ENCODE measurements around the gene ELOA.
A peak's percentile ranks its signal among the peaks of the same experiment; 100 is the strongest.

Gene ELOA

DNA sequence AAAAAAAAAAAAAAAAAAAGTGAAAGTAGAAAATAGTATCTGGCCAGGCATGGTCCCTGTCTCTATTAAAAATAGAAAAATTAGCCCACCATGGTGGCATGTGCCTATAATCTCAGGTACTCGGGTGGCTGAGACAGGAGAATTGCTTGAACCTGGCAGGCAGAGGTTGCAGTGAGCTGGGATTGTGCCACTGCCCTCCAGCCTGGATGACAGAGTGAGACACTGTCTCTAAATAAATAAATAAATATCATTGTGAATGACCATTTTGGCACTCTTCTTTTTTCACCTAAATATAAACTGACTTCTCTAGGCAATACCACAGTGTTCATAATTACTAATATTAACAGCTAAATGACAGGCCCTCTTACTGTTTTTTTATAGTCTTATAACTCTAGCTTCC, 14.5 kb downstream of the ELOA start:
- peaks cover 80% of the 10 kb centered on the region for H3K36me3 ChIP-seq (ENCODE audit: control insufficient read depth, insufficient read depth, low read length)
- no peak overlapping the region for H3K27ac ChIP-seq (ENCODE audit: insufficient read depth, low read length, poor library complexity, severe bottlenecking)
- no peak for DNase-seq
- H3K27me3 ChIP-seq (replicated peaks; ENCODE audit: control insufficient read depth, insufficient read depth, low read length, poor library complexity, severe bottlenecking): no peaks in the 10 kb centered on the region
- no peak overlapping the region for H3K4me3 ChIP-seq (ENCODE audit: insufficient read depth, low read depth, low read length, poor library complexity, severe bottlenecking)
- H3K4me1 ChIP-seq (ENCODE audit: control insufficient read depth, insufficient read depth, low read length, poor library complexity, severe bottlenecking): no peaks in the 10 kb centered on the region
- no peaks in the 10 kb centered on the region for H3K9me3 ChIP-seq (ENCODE audit: control insufficient read depth, low read length)

DNA sequence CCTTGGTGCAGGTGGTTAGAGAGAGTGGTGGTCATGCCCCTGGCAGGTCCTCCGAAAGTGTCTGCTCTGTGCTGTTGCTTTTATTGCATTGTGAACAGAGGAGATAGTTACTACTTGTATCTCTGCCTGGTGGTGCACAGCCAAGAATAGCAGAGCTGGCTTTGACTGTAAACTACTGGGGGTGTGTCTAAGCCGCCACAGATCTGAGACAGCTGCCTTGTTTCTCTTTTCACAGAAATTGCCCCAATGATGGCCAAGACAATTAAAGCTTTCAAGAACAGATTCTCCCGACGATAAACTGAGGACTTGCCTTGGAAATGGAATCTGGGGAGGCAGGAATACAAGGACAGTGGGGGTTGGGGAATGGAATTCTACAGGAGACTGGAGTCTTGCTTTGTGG, 16.0 kb downstream of the ELOA start:
- DNase-seq: no peak
- Histone ChIP-seq H3K27me3 (replicated peaks; ENCODE audit: control insufficient read depth, insufficient read depth, low read length, poor library complexity, severe bottlenecking) (no peaks in the 10 kb centered on the region), H3K9me3 (ENCODE audit: control insufficient read depth, low read length) (no peaks in the 10 kb centered on the region), H3K4me1 (ENCODE audit: control insufficient read depth, insufficient read depth, low read length, poor library complexity, severe bottlenecking) (no peaks in the 10 kb centered on the region), H3K4me3 (ENCODE audit: insufficient read depth, low read depth, low read length, poor library complexity, severe bottlenecking) (no peak overlapping the region), H3K27ac (ENCODE audit: insufficient read depth, low read length, poor library complexity, severe bottlenecking) (no peak overlapping the region), H3K36me3 (ENCODE audit: control insufficient read depth, insufficient read depth, low read length) (peaks cover 66% of the 10 kb centered on the region)

DNA sequence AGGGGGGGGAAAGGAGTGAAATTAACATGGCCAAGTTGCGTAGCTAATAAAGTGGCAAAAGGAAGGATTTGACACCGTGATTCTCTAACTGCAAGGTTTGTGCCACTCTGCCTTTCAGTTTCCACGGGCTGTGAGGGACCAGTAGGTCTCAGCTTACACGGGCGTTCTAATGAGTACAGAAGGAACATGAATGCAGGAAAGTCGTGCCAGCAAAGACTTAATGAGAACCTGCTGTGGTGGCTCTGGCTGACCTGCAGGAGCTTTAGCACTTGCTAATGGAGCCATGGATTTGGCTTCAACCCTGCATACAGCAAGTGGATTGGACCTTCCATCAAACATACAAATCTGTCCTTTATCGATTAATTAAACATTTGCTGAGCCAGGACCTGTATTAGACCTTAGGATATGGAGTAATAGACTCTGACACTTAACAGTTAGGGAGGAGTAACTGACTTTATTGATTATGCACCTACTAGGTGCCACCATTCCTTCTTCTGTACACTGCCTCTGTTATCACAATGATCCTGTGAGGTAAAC, 19.8 kb downstream of the ELOA start:
- Histone ChIP-seq H3K27ac (ENCODE audit: insufficient read depth, low read length, poor library complexity, severe bottlenecking) (no peak overlapping the region), H3K27me3 (replicated peaks; ENCODE audit: control insufficient read depth, insufficient read depth, low read length, poor library complexity, severe bottlenecking) (no peaks in the 10 kb centered on the region), H3K9me3 (ENCODE audit: control insufficient read depth, low read length) (no peaks in the 10 kb centered on the region), H3K4me3 (ENCODE audit: insufficient read depth, low read depth, low read length, poor library complexity, severe bottlenecking) (no peak overlapping the region), H3K36me3 (ENCODE audit: control insufficient read depth, insufficient read depth, low read length) (peaks cover 28% of the 10 kb centered on the region), H3K4me1 (ENCODE audit: control insufficient read depth, insufficient read depth, low read length, poor library complexity, severe bottlenecking) (no peaks in the 10 kb centered on the region)
- no peak for DNase-seq

DNA sequence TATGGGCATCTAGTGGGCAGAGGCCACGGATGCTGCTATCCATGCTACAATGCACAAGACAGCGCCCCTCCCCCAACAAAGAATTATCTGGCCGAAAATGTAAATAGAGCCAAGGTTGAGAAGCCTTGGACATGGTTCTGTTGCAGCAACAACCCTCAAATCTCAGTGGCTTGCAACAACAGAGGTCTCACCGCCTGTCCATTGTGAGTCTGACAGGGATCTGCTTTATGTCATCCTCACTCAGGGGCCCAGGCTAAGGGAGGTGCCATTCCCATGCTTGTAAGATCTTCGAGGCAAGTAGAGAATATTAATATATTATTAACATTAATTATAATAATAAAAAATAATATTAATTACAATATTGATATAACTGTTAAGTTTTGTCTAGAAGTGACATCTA, 25.5 kb downstream of the ELOA start:
- Histone ChIP-seq H3K27ac (ENCODE audit: insufficient read depth, low read length, poor library complexity, severe bottlenecking) (no peak overlapping the region), H3K36me3 (ENCODE audit: control insufficient read depth, insufficient read depth, low read length) (no peaks in the 10 kb centered on the region), H3K4me1 (ENCODE audit: control insufficient read depth, insufficient read depth, low read length, poor library complexity, severe bottlenecking) (peaks cover 3% of the 10 kb centered on the region), H3K4me3 (ENCODE audit: insufficient read depth, low read depth, low read length, poor library complexity, severe bottlenecking) (no peak overlapping the region), H3K9me3 (ENCODE audit: control insufficient read depth, low read length) (no peaks in the 10 kb centered on the region), H3K27me3 (replicated peaks; ENCODE audit: control insufficient read depth, insufficient read depth, low read length, poor library complexity, severe bottlenecking) (no peaks in the 10 kb centered on the region)
- no peak for DNase-seq

DNA sequence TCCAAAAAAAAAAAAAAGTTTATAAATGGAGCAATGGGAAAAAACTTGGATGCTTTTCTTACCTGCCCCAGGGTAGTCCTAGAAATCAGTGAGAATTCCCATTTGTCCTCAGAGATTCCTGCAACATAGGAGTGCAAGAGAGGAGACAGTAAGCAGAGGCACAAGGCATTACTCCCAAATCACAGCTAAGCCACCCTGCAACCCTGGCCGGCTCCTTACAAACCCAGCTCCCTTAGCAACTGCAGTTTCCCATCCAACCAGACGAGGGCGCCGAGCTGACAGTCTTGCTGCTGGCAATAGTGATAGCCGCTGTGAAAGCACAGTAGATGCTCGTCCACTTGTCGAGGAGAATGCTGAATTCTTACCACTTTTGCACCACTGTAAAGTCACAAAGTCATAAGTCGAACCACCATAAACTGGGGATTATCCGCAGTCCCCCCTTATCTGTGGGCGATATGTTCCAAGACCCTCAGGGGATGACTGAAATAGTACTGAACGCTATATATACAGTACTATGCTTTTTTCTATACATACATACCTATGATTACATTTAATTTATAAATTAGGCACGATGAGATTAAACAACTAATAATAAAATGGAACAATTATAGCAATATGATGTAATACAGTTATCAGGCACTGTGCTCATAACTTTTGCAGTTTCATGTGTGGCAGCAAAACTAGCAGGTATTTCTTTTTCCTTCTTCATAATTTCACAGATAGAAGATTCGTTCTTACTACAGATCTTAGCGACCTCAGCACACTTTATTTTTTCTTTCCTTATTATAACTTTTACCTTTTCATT, 29.0 kb downstream of the ELOA start:
- DNase-seq: peak; percentile 60 to 73 (median 70)
- Histone ChIP-seq H3K4me3 (ENCODE audit: insufficient read depth, low read depth, low read length, poor library complexity, severe bottlenecking) (no peak overlapping the region), H3K4me1 (ENCODE audit: control insufficient read depth, insufficient read depth, low read length, poor library complexity, severe bottlenecking) (peaks cover 3% of the 10 kb centered on the region), H3K9me3 (ENCODE audit: control insufficient read depth, low read length) (no peaks in the 10 kb centered on the region), H3K27ac (ENCODE audit: insufficient read depth, low read length, poor library complexity, severe bottlenecking) (no peak overlapping the region), H3K36me3 (ENCODE audit: control insufficient read depth, insufficient read depth, low read length) (no peaks in the 10 kb centered on the region), H3K27me3 (replicated peaks; ENCODE audit: control insufficient read depth, insufficient read depth, low read length, poor library complexity, severe bottlenecking) (no peaks in the 10 kb centered on the region)

DNA sequence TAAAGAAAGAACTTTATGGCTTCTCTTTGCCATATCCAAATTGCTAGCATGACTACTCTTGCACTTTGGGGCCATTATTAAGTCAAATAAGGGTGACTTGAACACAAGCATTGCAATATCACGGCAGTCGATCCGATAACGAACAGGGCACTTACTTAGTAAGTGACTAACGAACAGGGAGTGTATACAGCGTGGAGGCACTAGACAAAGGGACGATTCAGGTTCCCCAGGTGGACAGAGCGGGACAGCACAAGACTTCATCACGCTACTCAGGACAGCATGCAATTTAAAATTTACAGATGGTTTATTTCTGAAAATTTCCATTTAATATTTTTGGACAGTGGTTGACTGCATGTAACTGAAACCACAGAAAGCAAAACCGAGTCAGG, 29.6 kb downstream of the ELOA start:
- Histone ChIP-seq H3K27ac (ENCODE audit: insufficient read depth, low read length, poor library complexity, severe bottlenecking) (no peak overlapping the region), H3K4me3 (ENCODE audit: insufficient read depth, low read depth, low read length, poor library complexity, severe bottlenecking) (no peak overlapping the region)

DNA sequence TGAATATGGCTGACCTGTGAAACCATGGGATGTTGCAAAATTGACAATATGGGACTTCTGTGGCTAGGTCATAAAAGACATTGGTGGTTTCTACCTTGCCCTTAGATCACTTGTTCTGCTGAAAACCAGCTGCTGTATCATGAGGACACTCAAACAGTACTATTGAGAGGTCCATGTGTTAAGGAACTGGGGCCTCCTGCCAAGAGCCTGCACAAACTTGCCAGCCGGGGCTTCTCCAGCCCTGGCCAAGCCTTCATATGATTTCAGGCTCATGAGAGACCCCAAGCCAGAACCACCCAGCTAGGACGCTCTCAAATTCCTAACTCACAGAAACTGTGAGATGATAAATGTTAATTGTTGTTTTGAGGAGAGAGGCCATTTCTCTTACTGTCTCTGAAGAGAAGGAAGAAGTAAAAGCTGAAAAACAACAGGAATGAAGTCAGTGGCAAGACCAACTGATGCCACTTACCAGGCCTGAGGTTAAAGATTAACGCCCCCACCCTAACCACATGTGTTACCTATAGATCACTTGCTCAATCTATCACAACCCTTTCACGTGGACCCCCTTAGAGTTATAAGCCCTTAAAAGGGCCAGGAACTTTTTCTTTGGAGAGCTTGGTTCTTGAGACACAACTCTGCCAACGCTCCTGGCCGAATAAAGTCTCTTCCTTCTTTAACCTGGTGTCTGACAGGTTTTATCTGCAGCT, 31.1 kb downstream of the ELOA start:
- Histone ChIP-seq H3K4me1 (ENCODE audit: control insufficient read depth, insufficient read depth, low read length, poor library complexity, severe bottlenecking) (peaks cover 15% of the 10 kb centered on the region), H3K27ac (ENCODE audit: insufficient read depth, low read length, poor library complexity, severe bottlenecking) (no peak overlapping the region), H3K9me3 (ENCODE audit: control insufficient read depth, low read length) (no peaks in the 10 kb centered on the region), H3K36me3 (ENCODE audit: control insufficient read depth, insufficient read depth, low read length) (no peaks in the 10 kb centered on the region), H3K27me3 (replicated peaks; ENCODE audit: control insufficient read depth, insufficient read depth, low read length, poor library complexity, severe bottlenecking) (no peaks in the 10 kb centered on the region), H3K4me3 (ENCODE audit: insufficient read depth, low read depth, low read length, poor library complexity, severe bottlenecking) (no peak overlapping the region)
- DNase-seq: no peak

More for the DNA sequence above, 29.6 kb downstream of the ELOA start:
- no peaks in the 10 kb centered on the region for H3K36me3 ChIP-seq (ENCODE audit: control insufficient read depth, insufficient read depth, low read length)
- no peaks in the 10 kb centered on the region for H3K9me3 ChIP-seq (ENCODE audit: control insufficient read depth, low read length)
- no peak for DNase-seq
- H3K27me3 ChIP-seq (replicated peaks; ENCODE audit: control insufficient read depth, insufficient read depth, low read length, poor library complexity, severe bottlenecking): no peaks in the 10 kb centered on the region
- peaks cover 7% of the 10 kb centered on the region for H3K4me1 ChIP-seq (ENCODE audit: control insufficient read depth, insufficient read depth, low read length, poor library complexity, severe bottlenecking)

DNA sequence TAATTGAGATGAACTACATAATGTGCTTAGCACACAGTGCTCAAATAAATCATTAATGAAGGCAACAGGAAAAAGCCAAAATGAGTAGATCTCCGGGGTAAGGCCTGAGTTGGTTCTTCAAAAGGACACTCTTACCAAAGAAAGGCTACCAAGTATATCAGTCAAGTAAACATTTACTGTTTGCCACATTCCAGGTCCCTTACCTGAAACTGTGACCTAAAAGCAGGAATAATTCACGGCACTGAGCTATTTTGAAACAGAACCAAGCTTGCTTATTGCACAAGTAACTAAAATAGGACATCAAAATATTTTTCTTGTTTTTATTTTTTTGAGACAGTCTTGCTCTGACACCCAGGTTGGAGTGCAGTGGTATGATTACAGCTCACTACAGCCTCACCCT, 32.9 kb downstream of the ELOA start:
- DNase-seq: no peak
- Histone ChIP-seq H3K36me3 (ENCODE audit: control insufficient read depth, insufficient read depth, low read length) (peaks cover 6% of the 10 kb centered on the region), H3K4me1 (ENCODE audit: control insufficient read depth, insufficient read depth, low read length, poor library complexity, severe bottlenecking) (peaks cover 25% of the 10 kb centered on the region), H3K27me3 (replicated peaks; ENCODE audit: control insufficient read depth, insufficient read depth, low read length, poor library complexity, severe bottlenecking) (no peaks in the 10 kb centered on the region), H3K9me3 (ENCODE audit: control insufficient read depth, low read length) (no peaks in the 10 kb centered on the region), H3K27ac (ENCODE audit: insufficient read depth, low read length, poor library complexity, severe bottlenecking) (no peak overlapping the region), H3K4me3 (ENCODE audit: insufficient read depth, low read depth, low read length, poor library complexity, severe bottlenecking) (no peak overlapping the region)

DNA sequence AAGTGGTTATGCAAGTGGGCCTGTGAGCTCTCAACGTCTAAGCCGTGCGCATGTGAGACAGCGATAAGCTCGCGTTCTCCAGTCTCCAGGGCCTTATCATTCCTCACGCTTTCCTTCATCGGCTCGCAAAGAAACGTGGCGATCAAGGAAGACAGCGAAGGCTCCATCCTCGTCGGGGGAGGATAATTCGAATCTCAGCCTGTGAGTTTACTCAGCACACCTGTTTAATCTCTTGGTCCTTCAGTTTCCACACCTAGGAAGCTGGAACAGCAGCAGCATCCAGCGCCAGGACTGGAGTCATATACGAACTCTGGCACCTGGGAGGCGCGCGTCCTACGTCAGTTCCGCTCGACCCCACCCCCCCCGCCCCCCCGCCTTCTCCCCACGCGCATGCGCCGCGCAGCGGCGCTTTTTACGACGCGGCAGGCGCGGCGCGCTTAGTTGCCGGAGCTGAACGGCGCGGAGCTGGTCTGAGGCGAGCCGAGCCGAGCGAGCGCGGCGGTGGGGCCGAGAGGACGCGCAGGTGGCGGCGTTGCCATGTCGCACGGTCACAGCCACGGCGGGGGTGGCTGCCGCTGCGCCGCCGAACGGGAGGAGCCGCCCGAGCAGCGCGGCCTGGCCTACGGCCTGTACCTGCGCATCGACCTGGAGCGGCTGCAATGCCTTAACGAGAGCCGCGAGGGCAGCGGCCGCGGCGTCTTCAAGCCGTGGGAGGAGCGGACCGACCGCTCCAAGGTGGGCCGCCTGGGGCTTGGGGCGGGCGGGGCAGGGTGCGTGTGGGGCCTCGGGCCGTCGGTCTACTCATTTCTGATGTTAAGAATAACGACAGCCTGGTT, 34.9 kb downstream of the ELOA start, which contains the start of gene PITHD1:
TSS of gene PITHD1 (plus strand) at position 440 of the 836 bp plus-strand sequence. CDS start at position 538, 98 bp downstream.
- no peaks in the 10 kb centered on the region for H3K9me3 ChIP-seq (ENCODE audit: control insufficient read depth, low read length)
- H3K27me3 ChIP-seq (replicated peaks; ENCODE audit: control insufficient read depth, insufficient read depth, low read length, poor library complexity, severe bottlenecking): no peaks in the 10 kb centered on the region
- H3K36me3 ChIP-seq (ENCODE audit: control insufficient read depth, insufficient read depth, low read length): peaks cover 6% of the 10 kb centered on the region
- H3K27ac ChIP-seq (ENCODE audit: insufficient read depth, low read length, poor library complexity, severe bottlenecking): peak within 1 kb of the TSS; percentile 89
- H3K4me3 ChIP-seq (ENCODE audit: insufficient read depth, low read depth, low read length, poor library complexity, severe bottlenecking): peak within 1 kb of the TSS; percentile 81
- H3K4me1 ChIP-seq (ENCODE audit: control insufficient read depth, insufficient read depth, low read length, poor library complexity, severe bottlenecking): peaks cover 22% of the 10 kb centered on the region
- peak; percentile 73 to 74 (median 74) for DNase-seq

All from effector memory CD4-positive, alpha-beta T cell (primary cell).